Subcutaneous adipose tissue (tissue), 4 donors: ENCODE results near the gene SMOC1. TPM values are rescaled to one million over a fixed set of nuclear protein-coding genes. Genes with fewer than 3 reads are reported as not detected.

Source experiments
- CTCF ChIP-seq: fragments of 450-650 bp; IDR thresholded peaks from one replicate; pipeline ENCODE4 v1.5.1; 2016; ENCODE audit warnings: low read depth, mild to moderate bottlenecking, control low read depth, antibody characterized with exemption, moderate library complexity
- total RNA-seq, 4 donors: library from RNA; depleted of rRNA; stranded (reverse); fragments of >200 nt; gene quantifications; one replicate each; pipeline ENCODE4 v1.1.0, GENCODE V29; 2016

The SMOC1 gene
- total RNA-seq, 4 donors from 2014 or later, result 7.7 to 38.1 (median 29.9) TPM

- no peak for TF ChIP-seq CTCF
These were observed 76.9 kb downstream of the SMOC1 start for GRCh38 chr14:69955855-69956845.

DNA sequence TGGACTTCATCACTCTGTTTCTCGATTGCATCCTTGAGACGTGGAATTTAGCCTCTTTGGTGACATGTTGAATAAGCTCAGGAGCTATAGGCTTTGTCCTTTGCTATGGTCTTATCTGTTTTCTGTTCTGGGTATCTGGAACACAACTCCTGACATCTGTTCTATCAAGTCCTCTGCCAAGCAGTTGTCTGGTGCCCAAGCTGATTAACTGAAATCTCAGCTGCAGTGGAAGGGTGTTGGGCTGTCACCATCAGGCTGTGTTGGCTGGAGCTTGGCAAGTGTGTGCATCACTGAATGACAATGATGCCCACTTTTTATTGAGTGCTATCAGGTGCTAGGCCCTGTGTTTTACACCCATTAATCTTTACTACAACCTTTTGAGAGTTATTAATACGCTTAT is 77.8 kb downstream of the SMOC1 start:
- no peak for TF ChIP-seq CTCF

- no peak for TF ChIP-seq CTCF
These were observed 78.8 kb downstream of the SMOC1 start for GRCh38 chr14:69957986-69958385.

DNA sequence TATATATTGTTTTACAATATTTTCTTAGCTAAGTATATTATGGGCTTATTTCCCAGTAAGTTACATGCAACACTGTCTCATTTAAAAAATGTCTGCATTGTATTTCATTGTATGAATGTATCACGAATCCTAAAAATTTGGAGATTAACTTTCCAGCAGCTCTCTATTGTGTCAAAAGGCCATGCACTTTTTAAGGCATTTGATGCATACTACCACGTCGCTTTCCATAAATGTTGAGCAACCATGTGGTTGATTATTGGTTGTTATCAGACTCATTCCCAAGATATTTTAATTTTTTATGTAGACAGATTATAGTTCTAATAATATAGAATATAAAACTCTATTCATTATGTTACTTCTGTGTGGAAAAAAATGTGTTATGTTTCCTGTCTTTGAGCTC is 79.9 kb downstream of the SMOC1 start:
- no peak for TF ChIP-seq CTCF

- TF ChIP-seq CTCF, result no peak
These were observed 81.1 kb downstream of the SMOC1 start for GRCh38 chr14:69960296-69960695.

- TF ChIP-seq CTCF, result no peak
These were observed 84.8 kb downstream of the SMOC1 start for GRCh38 chr14:69963966-69964365.

DNA sequence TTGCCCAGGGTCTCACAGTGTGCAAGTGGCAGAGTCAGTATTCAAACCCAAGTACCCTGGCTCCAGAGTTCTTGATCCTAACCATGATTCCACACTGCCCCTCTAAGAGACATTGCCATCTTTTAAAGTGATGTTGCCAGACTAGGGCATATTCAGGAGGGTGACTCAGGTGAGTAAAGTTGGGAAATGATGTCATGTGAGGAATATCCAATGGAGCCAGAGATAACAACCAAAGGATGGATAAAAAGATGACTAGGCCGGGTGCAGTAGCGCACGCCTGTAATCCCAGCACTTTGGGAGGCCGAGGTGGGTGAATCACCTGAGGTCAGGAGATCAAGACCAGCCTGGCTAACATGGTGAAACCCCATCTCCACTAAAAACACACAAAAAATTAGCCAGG is 85.6 kb downstream of the SMOC1 start:
- TF ChIP-seq CTCF, result no peak
